ENCODE results near the gene SSX2IP. TPM values are rescaled to one million over a fixed set of nuclear protein-coding genes. Genes with fewer than 3 reads are reported as not detected.

SSX2IP gene
- polyA plus RNA-seq, 3 donors, result 0.85 to 2.8 (median 2.2) TPM

- no peak for DNase-seq
- no peak overlapping the region for H3K4me3 Mint-ChIP-seq
- Histone ChIP-seq H3K4me3 (replicated peaks in 1 of 3; ENCODE audit: low read depth in 2 of 3, low read length in 3 of 3) (no peak overlapping the region), H2AFZ (ENCODE audit: insufficient read depth, low read depth, low read length, poor library complexity, severe bottlenecking) (no peak overlapping the region), H3K9ac (ENCODE audit: insufficient read depth, low read length, poor library complexity, severe bottlenecking) (no peak overlapping the region), H3K27ac (ENCODE audit: low read depth in 1 of 2, low read length in 2 of 2) (no peak overlapping the region), H3K79me2 (ENCODE audit: insufficient read depth, low read length) (no peaks in the 10 kb centered on the region), H3K4me1 (ENCODE audit: control insufficient read depth in 1 of 2, insufficient read depth in 2 of 2, low read length in 2 of 2) (no peaks in the 10 kb centered on the region), H3K4me2 (replicated peaks; ENCODE audit: extremely low read depth, low read length, poor library complexity, severe bottlenecking) (no peak overlapping the region), H3K27me3 (ENCODE audit: control insufficient read depth in 2 of 2, insufficient read depth in 2 of 2, low read length in 2 of 2) (no peaks in the 10 kb centered on the region), H4K20me1 (ENCODE audit: insufficient read depth, low read length) (no peaks in the 10 kb centered on the region), H3K36me3 (replicated peaks in 1 of 2; ENCODE audit: control insufficient read depth in 1 of 2, insufficient read depth in 2 of 2, low read length in 2 of 2) (no peaks in the 10 kb centered on the region), H3K9me3 (replicated peaks in 1 of 2; ENCODE audit: control insufficient read depth in 1 of 2, insufficient read depth in 1 of 2, low read length in 2 of 2) (no peaks in the 10 kb centered on the region)
- H3K9me3 Mint-ChIP-seq, result peaks cover 0 to 6% (median 0%) of the 10 kb centered on the region in 7 donors
- H3K27me3 Mint-ChIP-seq (ENCODE audit: low read depth in 3 of 3), result peaks cover 0 to 3% (median 0%) of the 10 kb centered on the region in 3 donors
- TF ChIP-seq CTCF (IDR thresholded peaks at IDR 0.05), result no peak
- H3K36me3 Mint-ChIP-seq, result no peaks in the 10 kb centered on the region
- H3K27ac Mint-ChIP-seq, result no peak overlapping the region
- intact Hi-C loops (cut with micrococcal nuclease), result no loop called here
- no peaks in the 10 kb centered on the region for H3K4me1 Mint-ChIP-seq
These were observed 46.2 kb upstream of the SSX2IP start for GRCh38 chr1:84736445-84736844.

- no peak overlapping the region for H3K27ac ChIP-seq (ENCODE audit: low read depth in 1 of 2, low read length in 2 of 2)
- intact Hi-C loops (cut with micrococcal nuclease), result no loop called here
- no peak for DNase-seq
- WGBS (ENCODE audit: insufficient coverage), result no CpG with 5 or more reads among the region's 1 CpG
- no peaks in the 10 kb centered on the region for H3K9me3 ChIP-seq (replicated peaks in 1 of 2; ENCODE audit: control insufficient read depth in 1 of 2, insufficient read depth in 1 of 2, low read length in 2 of 2)
- Mint-ChIP-seq H3K4me1 (no peaks in the 10 kb centered on the region), H3K4me3 (no peak overlapping the region), H3K9me3 (peaks cover 0 to 6% (median 3%) of the 10 kb centered on the region in 7 donors), H3K36me3 (no peaks in the 10 kb centered on the region), H3K27me3 (ENCODE audit: low read depth in 3 of 3) (peaks cover 0 to 3% (median 0%) of the 10 kb centered on the region in 3 donors), H3K27ac (no peak overlapping the region)
- no peaks in the 10 kb centered on the region for H4K20me1 ChIP-seq (ENCODE audit: insufficient read depth, low read length)
- no peak overlapping the region for H3K4me2 ChIP-seq (replicated peaks; ENCODE audit: extremely low read depth, low read length, poor library complexity, severe bottlenecking)
- H3K79me2 ChIP-seq (ENCODE audit: insufficient read depth, low read length), result no peaks in the 10 kb centered on the region
- no peak overlapping the region for H3K4me3 ChIP-seq (replicated peaks in 1 of 3; ENCODE audit: low read depth in 2 of 3, low read length in 3 of 3)
- no peaks in the 10 kb centered on the region for H3K27me3 ChIP-seq (ENCODE audit: control insufficient read depth in 2 of 2, insufficient read depth in 2 of 2, low read length in 2 of 2)
- no peaks in the 10 kb centered on the region for H3K36me3 ChIP-seq (replicated peaks in 1 of 2; ENCODE audit: control insufficient read depth in 1 of 2, insufficient read depth in 2 of 2, low read length in 2 of 2)
- no peaks in the 10 kb centered on the region for H3K4me1 ChIP-seq (ENCODE audit: control insufficient read depth in 1 of 2, insufficient read depth in 2 of 2, low read length in 2 of 2)
- no peak overlapping the region for H3K9ac ChIP-seq (ENCODE audit: insufficient read depth, low read length, poor library complexity, severe bottlenecking)
- H2AFZ ChIP-seq (ENCODE audit: insufficient read depth, low read depth, low read length, poor library complexity, severe bottlenecking), result no peak overlapping the region
- TF ChIP-seq CTCF (IDR thresholded peaks at IDR 0.05), result no peak
These were observed 45.2 kb upstream of the SSX2IP start for GRCh38 chr1:84735483-84735882.

All from CD14-positive monocyte (primary cell).